ENCODE data around the gene CSNK2A1.

GRCh38 chr20:555976-556385 is 12.4 kb upstream of the CSNK2A1 start:
- TF ChIP-seq POLR2AphosphoS5 (IDR thresholded peaks at IDR 0.05; ENCODE audit: insufficient read depth, low read depth, low read length) (no peak), POLR2A (IDR thresholded peaks at IDR 0.05; ENCODE audit: low read depth, low read length) (no peak), CTCF (IDR thresholded peaks at IDR 0.05; ENCODE audit: extremely low read depth in 1 of 2, insufficient read depth in 1 of 2, low read depth in 1 of 2, low read length in 2 of 2) (no peak), EZH2 (IDR thresholded peaks at IDR 0.05; ENCODE audit: borderline replicate concordance, low read depth, low read length, severe bottlenecking) (no peak), FOS (IDR thresholded peaks at IDR 0.05; ENCODE audit: borderline replicate concordance, insufficient read depth, low read length) (no peak), MYC (IDR thresholded peaks at IDR 0.05; ENCODE audit: low read depth, low read length) (no peak), JUN (IDR thresholded peaks at IDR 0.05; ENCODE audit: borderline replicate concordance, insufficient read depth, insufficient read length, low read depth) (no peak), MAX (IDR thresholded peaks at IDR 0.05; ENCODE audit: insufficient read depth, insufficient read length) (no peak)

Data from endothelial cell of umbilical vein (primary cell).